Breast epithelium (tissue), 4 donors: Measurements from ENCODE around the gene YAP1. TPM values are rescaled to one million over a fixed set of nuclear protein-coding genes. Genes with fewer than 3 reads are reported as not detected.
"Not testable (repeated sequence)": the region's sequence is repeated elsewhere in the genome, so short reads cannot be mapped to it uniquely, and the experiment has no call there.

Experiments
- DNase-seq, 2 donors: peaks; one replicate each; pipeline ENCODE4 v3.0.0-alpha.2; 2019; ENCODE audit warnings: low spot score in 2 of 2
- H3K27ac ChIP-seq, 2 donors: fragments of 200-600 bp; sonication (generic) in 1 of 2; one replicate each; pipeline ENCODE4 v1.5.1; 2016 to 2019; ENCODE audit warnings: mild to moderate bottlenecking in 1 of 2
- H3K27me3 ChIP-seq, 2 donors: fragments of 200-600 bp; sonication (generic) in 1 of 2; one replicate each; pipeline versions ENCODE4 v1.5.1 to v1.6.0; 2017 to 2019; ENCODE audit warnings: control low read depth in 1 of 2, mild to moderate bottlenecking in 1 of 2
- H3K36me3 ChIP-seq: fragments of 200-600 bp; one replicate; pipeline ENCODE4 v1.5.1; 2019
- H3K4me1 ChIP-seq, 2 donors: fragments of 200-600 bp; sonication (generic); one replicate each; pipeline ENCODE4 v1.5.1; 2016 to 2019; ENCODE audit warnings: control low read depth in 1 of 2
- H3K4me3 ChIP-seq, 3 donors: fragments of 200-600 bp; sonication (generic); 1 replicate in 2 of 3; 2 replicates in 1 of 3; pipeline ENCODE4 v1.5.1; 2016 to 2019; ENCODE audit warnings: mild to moderate bottlenecking in 3 of 3, moderate library complexity in 2 of 3
- H3K9me3 ChIP-seq, 2 donors: fragments of 200-600 bp; sonication (generic) in 1 of 2; one replicate each; pipeline ENCODE4 v1.5.1; 2016 to 2019; ENCODE audit warnings: control low read depth in 1 of 2
- CTCF ChIP-seq, 3 donors: fragments of 450-650 bp; IDR thresholded peaks; one replicate each; pipeline ENCODE4 v1.5.1; 2016 to 2017; ENCODE audit warnings: antibody characterized with exemption in 3 of 3, mild to moderate bottlenecking in 3 of 3, moderate library complexity in 3 of 3
- POLR2A ChIP-seq: fragments of 450-650 bp; IDR thresholded peaks from one replicate; pipeline ENCODE4 v1.6.1; 2016; ENCODE audit warnings: antibody characterized with exemption, mild to moderate bottlenecking, moderate library complexity
- POLR2AphosphoS5 ChIP-seq, 3 donors: sonication (generic); formaldehyde crosslinking; IDR thresholded peaks; one replicate each; pipeline ENCODE4 v1.6.1; 2017; ENCODE audit warnings: antibody characterized with exemption in 3 of 3
- intact Hi-C: fragments of 100-400 bp; cut with DNase I; formaldehyde crosslinking; loops from one replicate; pipeline ENCODE4 v1.15.1; 2023; ENCODE audit warnings: low total_unique reads
- total RNA-seq, 3 donors: library from RNA; depleted of rRNA; stranded (reverse); fragments of >200 nt; gene quantifications; one replicate each; pipeline ENCODE4 v1.1.0, GENCODE V29; 2016

Gene YAP1
- total RNA-seq, 3 donors from 2014 or later = 179 to 215 (median 184) TPM

DNA sequence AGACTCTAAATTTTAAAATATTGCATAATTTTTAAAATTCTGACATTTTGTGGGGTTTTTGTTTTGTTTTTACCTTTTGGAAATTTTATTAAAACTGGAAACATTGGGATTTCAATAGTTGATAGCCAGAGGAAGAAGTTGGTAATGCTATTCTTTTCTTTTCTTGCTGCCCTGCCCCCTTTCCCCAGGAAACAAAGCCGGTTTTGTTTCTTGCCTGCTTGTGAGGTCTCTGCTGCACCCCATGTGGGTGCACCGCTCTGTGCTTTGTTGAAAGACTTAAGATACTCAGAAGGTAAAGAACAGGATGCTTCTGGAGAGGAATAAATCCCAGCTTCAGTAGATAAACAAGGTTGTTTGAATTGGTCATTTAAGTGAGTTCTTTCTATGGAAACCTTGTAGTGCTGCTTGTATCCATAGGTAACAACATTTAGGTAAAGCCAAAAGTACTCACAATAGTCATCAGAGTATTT, 87.5 kb downstream of the YAP1 start:
- no peaks in the 10 kb centered on the region for H3K9me3 ChIP-seq
- H3K36me3 ChIP-seq = no peaks in the 10 kb centered on the region
- H3K27me3 ChIP-seq = no peaks in the 10 kb centered on the region
- DNase-seq = no peak
- no peak overlapping the region for H3K4me3 ChIP-seq
- no peak for TF ChIP-seq POLR2A
- no peak for TF ChIP-seq CTCF (IDR thresholded peaks at IDR 0.05)
- peaks cover 0 to 7% of the 10 kb centered on the region in 2 donors for H3K4me1 ChIP-seq
- H3K27ac ChIP-seq = peak overlapping the region in 1 of 2 donors; percentile 11
- intact Hi-C loops = no loop called here

GRCh38 chr11:102199673-102200072, 89.4 kb downstream of the YAP1 start:
- DNase-seq = no peak
- intact Hi-C loops = no loop called here
- no peak for TF ChIP-seq POLR2AphosphoS5 (IDR thresholded peaks at IDR 0.05)
- TF ChIP-seq POLR2A = no peak
- TF ChIP-seq CTCF (IDR thresholded peaks at IDR 0.05) = no peak
- H3K4me1 ChIP-seq = peaks cover 0 to 7% of the 10 kb centered on the region in 2 donors
- no peaks in the 10 kb centered on the region for H3K9me3 ChIP-seq
- no peaks in the 10 kb centered on the region for H3K27me3 ChIP-seq
- H3K36me3 ChIP-seq = no peaks in the 10 kb centered on the region
- no peak overlapping the region for H3K27ac ChIP-seq
- no peak overlapping the region for H3K4me3 ChIP-seq

GRCh38 chr11:102200325-102200724, 90.1 kb downstream of the YAP1 start:
- H3K27me3 ChIP-seq, H3K27ac ChIP-seq, H3K4me3 ChIP-seq, DNase-seq, intact Hi-C loops, H3K9me3 ChIP-seq, H3K36me3 ChIP-seq, H3K4me1 ChIP-seq: not testable (repeated sequence)

DNA sequence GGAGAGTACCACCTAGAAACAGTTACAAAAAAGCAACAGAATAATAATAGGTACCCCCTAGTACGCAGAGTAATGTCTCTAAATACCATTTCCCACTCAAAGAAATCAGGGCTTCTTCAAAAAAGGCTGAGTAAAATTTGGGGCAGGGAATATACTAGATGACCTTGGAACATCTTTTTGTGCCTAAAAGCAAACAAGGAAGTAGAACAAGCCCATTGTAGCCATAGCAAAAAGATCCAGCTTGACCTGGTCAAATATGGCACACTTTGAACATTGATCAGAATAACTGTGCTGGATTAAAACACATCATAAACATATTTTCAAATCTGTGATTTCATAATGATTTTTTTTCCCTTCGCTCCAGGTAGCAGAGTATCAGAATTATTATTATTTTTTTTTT, 91.5 kb downstream of the YAP1 start:
- Histone ChIP-seq H3K27ac (no peak overlapping the region), H3K36me3 (no peaks in the 10 kb centered on the region), H3K4me1 (peaks cover 0 to 7% of the 10 kb centered on the region in 2 donors), H3K4me3 (no peak overlapping the region), H3K9me3 (no peaks in the 10 kb centered on the region), H3K27me3 (no peaks in the 10 kb centered on the region)
- DNase-seq = no peak
- TF ChIP-seq CTCF (IDR thresholded peaks at IDR 0.05) = no peak
- no peak for TF ChIP-seq POLR2AphosphoS5 (IDR thresholded peaks at IDR 0.05)
- TF ChIP-seq POLR2A = no peak
- intact Hi-C loops = no loop called here

DNA sequence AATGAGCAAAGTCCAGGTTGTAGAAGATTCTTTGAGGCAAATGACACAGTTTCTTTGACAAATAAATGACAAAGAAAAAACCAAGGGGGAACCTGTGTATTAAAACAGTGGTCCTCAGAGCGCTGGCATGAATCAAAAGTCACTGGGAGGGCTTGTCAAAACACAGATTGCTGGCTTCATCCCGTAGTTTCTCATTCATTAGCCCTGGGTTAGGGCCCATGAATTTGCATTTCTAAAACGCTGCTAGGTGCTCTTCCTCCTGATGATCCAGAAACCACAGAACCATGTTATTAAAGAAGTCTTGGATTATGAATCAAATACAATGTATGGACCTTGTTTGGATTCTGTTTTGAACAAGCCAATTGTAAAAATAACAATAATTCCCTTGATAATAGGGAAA, 92.7 kb downstream of the YAP1 start:
- Histone ChIP-seq H3K27me3 (no peaks in the 10 kb centered on the region), H3K4me1 (peaks cover 0 to 2% of the 10 kb centered on the region in 2 donors), H3K36me3 (no peaks in the 10 kb centered on the region), H3K9me3 (no peaks in the 10 kb centered on the region), H3K27ac (no peak overlapping the region), H3K4me3 (no peak overlapping the region)
- DNase-seq = no peak
- TF ChIP-seq CTCF (IDR thresholded peaks at IDR 0.05) (no peak), POLR2AphosphoS5 (IDR thresholded peaks at IDR 0.05) (no peak), POLR2A (no peak)
- intact Hi-C loops = no loop called here

DNA sequence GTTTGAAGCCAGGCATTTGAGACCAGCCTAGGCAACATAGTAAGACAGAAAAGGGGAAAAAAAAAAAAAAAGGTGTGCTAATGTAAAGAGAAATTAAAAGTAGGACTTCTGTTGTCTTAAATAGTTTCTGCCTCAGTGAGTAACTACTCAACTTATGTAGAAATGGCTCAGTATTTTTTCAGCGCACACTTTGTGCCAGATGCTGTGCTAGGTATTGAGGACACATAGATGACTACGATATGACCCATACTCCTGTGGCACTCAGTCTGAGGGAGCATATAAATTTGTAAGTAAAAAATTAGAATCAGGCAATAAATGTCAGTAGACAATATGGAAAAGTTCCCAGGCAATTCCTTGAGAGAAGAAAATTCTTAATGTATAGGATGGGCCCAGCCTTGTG, 93.9 kb downstream of the YAP1 start:
- Histone ChIP-seq H3K9me3 (no peaks in the 10 kb centered on the region), H3K27ac (no peak overlapping the region), H3K4me1 (no peaks in the 10 kb centered on the region), H3K4me3 (no peak overlapping the region), H3K27me3 (no peaks in the 10 kb centered on the region), H3K36me3 (no peaks in the 10 kb centered on the region)
- intact Hi-C loops = no loop called here
- DNase-seq = no peak
- TF ChIP-seq CTCF (IDR thresholded peaks at IDR 0.05) (no peak), POLR2AphosphoS5 (IDR thresholded peaks at IDR 0.05) (no peak), POLR2A (no peak)
